K562 (cell line): ENCODE measurements around the gene SHISA2. TPM values are rescaled to one million over a fixed set of nuclear protein-coding genes. Genes with fewer than 3 reads are reported as not detected.

Experiments
- ATAC-seq: fragments of 200-7000 bp; cut with Tn5 transposase; 3 replicates; pipeline ENCODE4 v1.9.1; 2020; ENCODE audit warnings: moderate library complexity
- BruUV-seq: library from RNA; stranded (reverse); fragments of 400-500 nt; replicated peaks from 2 replicates; lab custom pipeline; 2021; lab: Mats Ljungman, UMichigan
- CTCF ChIA-PET: fragments of 300-600 bp; formaldehyde crosslinking; extraction: SDS; loops from one replicate; lab custom pipeline; 2021; ENCODE audit warnings: low intra/inter-chr PET ratio; lab: Yijun Ruan, JAX
- POLR2A ChIA-PET: fragments of 300-600, 350-650 bp; sonication (Branson Sonifier 250); formaldehyde crosslinking; extraction: SDS; loops from one replicate; lab custom pipeline; 2021; ENCODE audit warnings: antibody characterized with exemption, inconsistent platforms; lab: Yijun Ruan, JAX
- DNase-seq, 4 experiments: peaks; one replicate each; pipeline versions ENCODE4 v3.0.0 to v3.0.0-alpha.2; 2011 to 2018; ENCODE audit warnings: low spot score in 3 of 4, mixed read lengths in 3 of 4; ENCODE audit errors: extremely low read depth in 1 of 4
- FAIRE-seq: peaks from 2 replicates; lab custom pipeline; 2011; peaks lifted over from hg19 to GRCh38; lab: Jason Lieb, UNC
- H2AFZ ChIP-seq: 2 replicates; pipeline ENCODE4 v1.6.0; 2011; ENCODE audit warnings: low read depth, low read length, control low read depth, inconsistent platforms
- H3K27ac ChIP-seq: fragments of 200-600 bp; 3 replicates; pipeline ENCODE4 v1.8.0; 2011; ENCODE audit warnings: low read depth, mild to moderate bottlenecking, control low read depth, inconsistent platforms, low read length, moderate library complexity, mixed read lengths; ENCODE audit errors: extremely low read depth
- H3K27me3 ChIP-seq, 2 experiments: fragments of 300-600 bp in 1 of 2; 2 replicates in 1 of 2; 3 replicates in 1 of 2; pipeline versions ENCODE4 v1.6.0 to v1.8.0; 2011; ENCODE audit warnings: inconsistent platforms in 2 of 2, low read length in 2 of 2, mild to moderate bottlenecking in 1 of 2, mixed read lengths in 1 of 2, moderate library complexity in 1 of 2; ENCODE audit not compliant: control insufficient read depth in 2 of 2, insufficient read depth in 2 of 2
- H3K36me3 ChIP-seq: fragments of 300-600 bp; 3 replicates; pipeline ENCODE4 v1.8.0; 2011; ENCODE audit warnings: mild to moderate bottlenecking, low read length, inconsistent platforms; ENCODE audit not compliant: control insufficient read depth, insufficient read depth
- H3K4me1 ChIP-seq, 2 experiments: fragments of 200-600 bp in 1 of 2; replicated peaks in 1 of 2; 2 replicates in 1 of 2; 3 replicates in 1 of 2; pipeline versions ENCODE4 v1.5.1 to v1.8.0; 2011; ENCODE audit warnings: inconsistent platforms in 2 of 2, low read length in 2 of 2, mild to moderate bottlenecking in 1 of 2, mixed read lengths in 1 of 2, moderate library complexity in 1 of 2; ENCODE audit not compliant: control insufficient read depth in 2 of 2, insufficient read depth in 2 of 2
- H3K4me2 ChIP-seq: 2 replicates; pipeline ENCODE4 v1.6.1; 2011; ENCODE audit warnings: low read length, control low read depth, inconsistent platforms, mixed read lengths; ENCODE audit not compliant: insufficient read depth
- H3K4me3 ChIP-seq: fragments of 200-600 bp; sonication (generic), shearing (Covaris generic); 2 replicates; pipeline ENCODE4 v1.5.1; 2016; ENCODE audit warnings: control low read depth, inconsistent platforms
- H3K79me2 ChIP-seq: fragments of 200-600 bp; 3 replicates; pipeline ENCODE4 v1.8.0; 2011; ENCODE audit warnings: low read length, inconsistent platforms; ENCODE audit not compliant: control insufficient read depth, insufficient read depth
- H3K9ac ChIP-seq, 2 experiments: 2 replicates each; pipeline versions ENCODE4 v1.6.0 to v1.6.1; 2011; ENCODE audit warnings: low read depth in 2 of 2, low read length in 2 of 2, control low read depth in 1 of 2, inconsistent platforms in 1 of 2, mild to moderate bottlenecking in 1 of 2, mixed read lengths in 1 of 2; ENCODE audit not compliant: insufficient read depth in 1 of 2
- H3K9me1 ChIP-seq: one replicate; pipeline ENCODE4 v1.6.0; 2011; ENCODE audit warnings: inconsistent platforms, mild to moderate bottlenecking, low read length, moderate library complexity; ENCODE audit not compliant: control insufficient read depth, insufficient read depth
- H3K9me3 ChIP-seq: replicated peaks from 2 replicates; pipeline ENCODE4 v1.5.1; 2011; ENCODE audit warnings: low read depth, low read length, inconsistent platforms; ENCODE audit not compliant: control insufficient read depth, insufficient read depth
- H4K20me1 ChIP-seq: replicated peaks from 2 replicates; pipeline ENCODE4 v1.6.1; 2011; ENCODE audit warnings: low read length, inconsistent platforms, mixed read lengths; ENCODE audit not compliant: control insufficient read depth, insufficient read depth
- ARID3A ChIP-seq: IDR thresholded peaks from 2 replicates; pipeline ENCODE4 v1.6.1; 2012; ENCODE audit warnings: low read depth, low read length, improper control_type of control experiment, borderline replicate concordance
- FOS ChIP-seq: IDR thresholded peaks from 3 replicates; pipeline ENCODE4 v1.6.1; 2011; ENCODE audit not compliant: insufficient read length; ENCODE audit errors: extremely low read depth
- HMBOX1 ChIP-seq: sonication (generic); IDR thresholded peaks from 2 replicates; pipeline ENCODE4 v1.6.1; 2016
- ILK ChIP-seq: fragments of 450-650 bp; IDR thresholded peaks from 2 replicates; pipeline ENCODE4 v1.6.1; 2016; ENCODE audit warnings: missing genetic modification characterization, low read depth, mild to moderate bottlenecking, missing compliant biosample characterization, moderate library complexity, borderline replicate concordance
- MECOM ChIP-seq: fragments of 250-450 bp; sonication (Bioruptor Pico); IDR thresholded peaks from 2 replicates; pipeline ENCODE4 v1.8.0; 2022; ENCODE audit warnings: inconsistent platforms
- NCOA6 ChIP-seq: fragments of 450-650 bp; IDR thresholded peaks from 2 replicates; pipeline ENCODE4 v1.6.1; 2017; ENCODE audit warnings: mild to moderate bottlenecking
- NFYB ChIP-seq: IDR thresholded peaks from 2 replicates; pipeline ENCODE4 v1.6.1; 2011; ENCODE audit warnings: mild to moderate bottlenecking, moderate library complexity; ENCODE audit not compliant: insufficient read length; ENCODE audit errors: extremely low read depth
- PCBP2 ChIP-seq: fragments of 200-400 bp; formaldehyde crosslinking; IDR thresholded peaks from 2 replicates; pipeline ENCODE4 v1.6.1; 2018; ENCODE audit warnings: low read length, low read depth, mild to moderate bottlenecking, moderate library complexity; ENCODE audit not compliant: poor library complexity, severe bottlenecking
- TAL1 ChIP-seq: fragments of 450-650 bp; IDR thresholded peaks from 2 replicates; pipeline ENCODE4 v1.6.1; 2016; ENCODE audit warnings: mild to moderate bottlenecking
- VEZF1 ChIP-seq: fragments of 200-800 bp; sonication (Bioruptor generic); IDR thresholded peaks from 2 replicates; pipeline ENCODE4 v1.6.1; 2017; ENCODE audit warnings: missing genetic modification characterization, missing compliant biosample characterization
- ZNF740 ChIP-seq, 3 experiments: fragments of 200-800 bp in 1 of 3; sonication (Bioruptor generic) in 1 of 3; sonication (generic) in 1 of 3; formaldehyde crosslinking in 1 of 3; IDR thresholded peaks; 2 replicates each; pipeline versions ENCODE4 v1.6.1 to v1.8.0; 2016 to 2022; ENCODE audit warnings: mild to moderate bottlenecking in 2 of 3, missing compliant biosample characterization in 2 of 3, missing genetic modification characterization in 2 of 3, missing genetic modification reagents in 1 of 3
- WGBS: fragments of 100-300 bp; shearing (Covaris generic); methylation state at CpG from one replicate; pipeline ENCODE4 v1.1.6; 2016; ENCODE audit warnings: low coverage, mixed read lengths; ENCODE audit not compliant: insufficient coverage; ENCODE audit errors: missing lambda C conversion rate; 5-methylcytosine and 5-hydroxymethylcytosine counted together
- in situ Hi-C: fragments of 300-500 bp; cut with MboI; formaldehyde crosslinking; loops from 4 replicates; pipeline ENCODE4 v1.15.0; 2018; ENCODE audit warnings: inconsistent platforms, mixed read lengths
- intact Hi-C: fragments of 100-400 bp; cut with micrococcal nuclease; formaldehyde crosslinking; loops from 2 replicates; pipeline ENCODE4 v1.14.2; 2022
- polyA plus RNA-seq, 8 experiments: library from polyadenylated mRNA; depleted of rRNA in 4 of 8; stranded (reverse) in 5 of 8; unstranded in 3 of 8; fragments of >200 nt; fragmentation: Nextera tagmentation in 2 of 8; fragmentation: Illumina TruSeq in 1 of 8; extraction: Ambion mirVana in 2 of 8; extraction: Trizol in 1 of 8; gene quantifications; 2 replicates each; pipeline versions ENCODE4 v1.2.1 to v1.2.3, GENCODE V29; 2011 to 2014; ENCODE audit warnings: inconsistent platforms in 1 of 8, missing spikeins in 1 of 8
- total RNA-seq, 7 experiments: library from RNA; depleted of rRNA in 6 of 7; stranded (reverse); fragments of >200 nt in 6 of 7; fragmentation: Illumina TruSeq in 2 of 7; extraction: Trizol in 2 of 7; gene quantifications; 2 replicates each; pipeline versions ENCODE4 v1.2.1 to v1.2.3, GENCODE V29; 2011 to 2021; ENCODE audit warnings: low replicate concordance in 1 of 7

The SHISA2 gene
- total and polyA plus RNA-seq, 9 of the 15 experiments (the other 6 are each of a cell fraction or from before 2014, with no cell fraction given), result not detected

- ATAC-seq (no peak), DNase-seq (no peak), FAIRE-seq (no peak)
- in situ Hi-C loops (no loop called here), intact Hi-C loops (no loop called here)
- Histone ChIP-seq H3K4me2 (no peak overlapping the region), H3K9ac (no peak overlapping the region), H3K9me1 (no peaks in the 10 kb centered on the region), H3K79me2 (no peaks in the 10 kb centered on the region), H3K4me3 (no peak overlapping the region), H3K36me3 (no peaks in the 10 kb centered on the region), H3K9me3 (no peaks in the 10 kb centered on the region), H3K4me1 (no peaks in the 10 kb centered on the region), H2AFZ (no peak overlapping the region), H3K27ac (no peak overlapping the region), H3K27me3 (no peaks in the 10 kb centered on the region; a peak in 1 of 5 replicates), H4K20me1 (no peaks in the 10 kb centered on the region)
- 0% methylated on average over 3 of the region's 6 CpGs for WGBS
- ChIA-PET CTCF (no interaction called here), POLR2A (no interaction called here)
- no TSS peak for BruUV-seq
- TF ChIP-seq NFYB, result no peak
- no peak for TF ChIP-seq VEZF1
- TF ChIP-seq ZNF740 (CRISPR knock-in tag; IDR thresholded peaks at IDR 0.05), result no peak
- no peak for TF ChIP-seq ZNF740 (tag; IDR thresholded peaks at IDR 0.05)
- no peak for TF ChIP-seq MECOM (CRISPR knock-in tag)
- TF ChIP-seq PCBP2, result no peak
- TF ChIP-seq FOS, result no peak
- TF ChIP-seq ARID3A, result no peak
- TF ChIP-seq NCOA6, result no peak
- no peak for TF ChIP-seq TAL1
- no peak for TF ChIP-seq ILK (tag)
- no peak for TF ChIP-seq HMBOX1
Observed at GRCh38 chr13:26075498-26075897, 23.7 kb upstream of the SHISA2 start.
